Tibial nerve (tissue), 4 donors: ENCODE results near the gene RWDD1. TPM values are rescaled to one million over a fixed set of nuclear protein-coding genes. Genes with fewer than 3 reads are reported as not detected.

Experiments
- DNase-seq, 2 donors: peaks; one replicate each; pipeline ENCODE4 v3.0.0-alpha.2; 2019; ENCODE audit warnings: low spot score in 2 of 2
- H3K27ac ChIP-seq, 4 donors: fragments of 200-600 bp; sonication (generic) in 3 of 4; one replicate each; pipeline ENCODE4 v1.5.1; 2017 to 2019; ENCODE audit warnings: mild to moderate bottlenecking in 1 of 4
- H3K27me3 ChIP-seq, 2 donors: fragments of 200-600 bp; sonication (generic) in 1 of 2; one replicate each; pipeline versions ENCODE4 v1.5.1 to v1.6.0; 2017 to 2019
- H3K36me3 ChIP-seq, 3 donors: fragments of 200-600 bp; sonication (generic); one replicate each; pipeline ENCODE4 v1.5.1; 2018 to 2019
- H3K4me1 ChIP-seq, 4 donors: fragments of 200-600 bp; sonication (generic) in 3 of 4; one replicate each; pipeline ENCODE4 v1.5.1; 2017 to 2019
- H3K4me3 ChIP-seq, 4 donors: fragments of 200-600 bp; sonication (generic) in 3 of 4; one replicate each; pipeline ENCODE4 v1.5.1; 2017 to 2019; ENCODE audit warnings: mild to moderate bottlenecking in 1 of 4, moderate library complexity in 1 of 4
- H3K9me3 ChIP-seq, 4 donors: fragments of 200-600 bp; sonication (generic) in 3 of 4; one replicate each; pipeline ENCODE4 v1.5.1; 2017 to 2019
- CTCF ChIP-seq, 5 experiments: fragments of 200-600 bp in 3 of 5; fragments of 450-650 bp in 2 of 5; sonication (generic) in 3 of 5; IDR thresholded peaks; one replicate each; pipeline ENCODE4 v1.5.1; 2016 to 2019; ENCODE audit warnings: antibody characterized with exemption in 5 of 5, mild to moderate bottlenecking in 3 of 5, moderate library complexity in 2 of 5
- EP300 ChIP-seq, 2 donors: sonication (generic); formaldehyde crosslinking; IDR thresholded peaks; one replicate each; pipeline ENCODE4 v1.6.1; 2017; ENCODE audit warnings: antibody characterized with exemption in 2 of 2, mild to moderate bottlenecking in 1 of 2
- POLR2A ChIP-seq, 2 donors: fragments of 450-650 bp; IDR thresholded peaks; one replicate each; pipeline ENCODE4 v1.6.1; 2017; ENCODE audit warnings: antibody characterized with exemption in 2 of 2, mild to moderate bottlenecking in 2 of 2, moderate library complexity in 2 of 2
- WGBS, 2 donors: methylation state at CpG; one replicate each; pipeline ENCODE4 v1.1.5; 2018; 5-methylcytosine and 5-hydroxymethylcytosine counted together
- total RNA-seq, 4 donors: library from RNA; depleted of rRNA; stranded (reverse); fragments of >200 nt; gene quantifications; one replicate each; pipeline ENCODE4 v1.1.0, GENCODE V29; 2016

RWDD1 gene
- total RNA-seq, 4 donors from 2014 or later = 27.5 to 40.4 (median 35.7) TPM

DNA sequence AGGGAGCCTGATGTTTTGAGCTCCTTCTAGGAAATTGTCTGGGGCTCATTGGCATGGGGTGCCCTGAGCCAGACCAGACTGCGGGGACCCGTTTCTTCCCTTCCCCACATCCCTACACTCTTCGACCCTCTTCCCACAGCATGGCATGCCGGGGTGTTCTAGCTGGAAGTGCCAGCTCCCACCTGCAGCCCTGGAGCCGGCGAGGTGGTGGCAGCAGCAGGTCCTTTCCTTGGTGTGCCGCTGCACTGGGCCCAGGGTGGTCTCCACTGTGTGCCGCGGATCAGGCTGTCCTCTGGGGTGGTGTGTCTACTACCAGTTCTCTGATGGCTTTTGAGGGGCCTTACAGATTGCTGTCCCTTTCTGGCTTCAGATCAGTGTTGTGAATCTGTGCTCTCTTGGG, 7.5 kb upstream of the RWDD1 start:
- WGBS, 2 donors = 91 to 97% methylated on average over 8 to 9 of the region's 9 CpGs
- H3K9me3 ChIP-seq = no peaks in the 10 kb centered on the region
- H3K4me1 ChIP-seq = peaks cover 0 to 4% (median 0%) of the 10 kb centered on the region in 4 donors
- H3K27ac ChIP-seq = no peak overlapping the region
- H3K36me3 ChIP-seq = no peaks in the 10 kb centered on the region
- no peak for TF ChIP-seq POLR2A (IDR thresholded peaks at IDR 0.05)
- TF ChIP-seq EP300 (IDR thresholded peaks at IDR 0.05) = no peak
- TF ChIP-seq CTCF (IDR thresholded peaks at IDR 0.05) = no peak
- no peak overlapping the region for H3K4me3 ChIP-seq
- no peaks in the 10 kb centered on the region for H3K27me3 ChIP-seq
- DNase-seq = no peak

DNA sequence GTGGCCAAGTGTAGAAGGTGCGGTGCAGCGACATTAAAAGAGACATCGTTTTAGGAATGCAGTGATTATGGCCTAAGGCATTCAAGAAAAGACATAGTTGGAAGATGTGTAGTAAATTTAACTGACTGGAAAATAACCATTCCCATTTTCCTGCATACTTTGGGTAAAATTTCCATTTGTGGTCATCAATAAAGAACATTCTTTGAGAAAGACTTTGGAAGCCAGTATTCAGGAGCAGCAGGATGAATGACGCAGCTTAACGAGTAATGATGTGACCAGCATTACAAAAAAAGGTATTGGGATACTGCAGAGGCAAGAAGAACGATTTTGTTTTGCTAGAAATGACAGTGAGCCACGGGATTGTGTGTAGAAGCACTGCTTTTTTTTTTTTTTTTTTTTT, 7.0 kb upstream of the RWDD1 start:
- no peak for DNase-seq
- no peak for TF ChIP-seq CTCF (IDR thresholded peaks at IDR 0.05)
- WGBS, 2 donors = 79 to 83% methylated on average over 7 of the region's 7 CpGs
- Histone ChIP-seq H3K4me3 (no peak overlapping the region), H3K27me3 (no peaks in the 10 kb centered on the region), H3K4me1 (peaks cover 0 to 8% (median 0%) of the 10 kb centered on the region in 4 donors), H3K36me3 (no peaks in the 10 kb centered on the region), H3K27ac (no peak overlapping the region), H3K9me3 (no peaks in the 10 kb centered on the region)

DNA sequence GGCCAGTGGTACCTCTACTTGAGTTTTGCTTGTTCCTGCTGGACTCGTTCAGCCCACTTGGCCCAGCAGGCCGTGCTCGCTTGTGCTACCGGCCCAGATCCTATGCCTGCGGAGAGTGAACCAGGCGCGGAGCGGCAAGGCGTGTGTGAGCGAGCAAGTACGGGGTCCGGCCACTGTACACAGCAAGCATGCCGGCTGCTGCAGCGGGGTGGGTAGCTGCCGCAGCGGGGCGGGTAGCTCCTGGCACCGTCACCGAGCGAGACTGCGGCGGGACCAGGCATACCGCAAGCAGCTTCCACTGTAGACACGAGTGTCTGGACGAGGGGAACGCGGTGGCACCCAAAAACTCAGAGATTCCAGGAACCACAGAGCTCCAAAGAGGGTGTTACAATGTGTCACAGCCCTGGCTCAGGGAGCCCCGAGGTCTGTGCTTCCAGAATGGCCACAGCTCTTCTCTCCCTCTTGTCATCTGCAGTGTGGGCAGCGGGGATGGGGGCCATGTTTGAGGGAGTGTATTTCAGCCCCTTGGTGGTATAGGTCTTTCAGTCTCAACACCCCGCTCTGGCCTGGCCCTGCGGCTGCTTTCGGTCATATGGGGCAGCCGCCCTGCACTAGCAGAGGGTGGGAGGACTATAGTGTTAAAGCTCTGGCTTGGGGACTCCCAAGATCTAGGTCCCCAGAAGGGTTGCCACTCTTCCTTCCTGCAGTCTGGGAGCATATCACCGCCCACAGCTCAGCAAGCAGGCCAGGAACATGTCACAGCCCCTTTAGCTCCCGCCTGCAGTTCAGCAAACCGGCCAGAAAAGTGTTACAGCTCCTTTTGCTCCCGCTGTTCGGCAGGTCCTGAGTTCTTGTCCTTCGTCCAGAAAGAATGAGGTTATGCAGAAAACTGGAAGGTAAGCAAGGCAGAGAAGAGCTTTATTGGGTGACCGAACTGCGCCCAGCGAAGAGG, 6.1 kb upstream of the RWDD1 start:
- TF ChIP-seq EP300 (IDR thresholded peaks at IDR 0.05) (no peak), POLR2A (IDR thresholded peaks at IDR 0.05) (no peak)
- H3K4me3 ChIP-seq = peak overlapping the region; percentile 10 to 43 (median 26)
- no peaks in the 10 kb centered on the region for H3K36me3 ChIP-seq
- no peaks in the 10 kb centered on the region for H3K27me3 ChIP-seq
- H3K27ac ChIP-seq = no peak overlapping the region
- H3K9me3 ChIP-seq = no peaks in the 10 kb centered on the region
- no peak for DNase-seq
- 58 to 59% methylated on average over 24 to 41 of the region's 42 CpGs for WGBS, 2 donors
- H3K4me1 ChIP-seq = peaks cover 0 to 17% (median 4%) of the 10 kb centered on the region in 4 donors

DNA sequence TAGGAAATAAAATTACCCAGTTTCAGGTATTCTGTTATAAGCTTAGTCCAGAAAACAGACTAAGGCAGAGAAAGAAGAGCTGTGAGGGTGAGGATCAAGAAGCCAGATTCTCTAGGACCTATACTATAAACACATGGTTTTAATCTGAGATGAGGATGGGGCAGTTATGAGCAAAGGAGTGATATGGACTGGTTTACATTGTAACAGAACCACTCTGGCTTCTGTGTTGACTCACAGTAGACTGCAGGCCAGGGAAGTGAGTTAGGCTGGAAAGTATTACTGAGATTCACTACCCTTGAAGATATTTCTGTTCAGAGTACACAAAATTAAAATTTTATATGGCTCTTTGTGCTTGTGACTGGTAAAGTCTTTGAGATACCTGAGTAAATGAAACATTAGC, 3.2 kb upstream of the RWDD1 start:
- Histone ChIP-seq H3K27ac (no peak overlapping the region), H3K4me3 (no peak overlapping the region), H3K36me3 (no peaks in the 10 kb centered on the region), H3K27me3 (no peaks in the 10 kb centered on the region), H3K9me3 (no peaks in the 10 kb centered on the region), H3K4me1 (peaks cover 0 to 30% (median 13%) of the 10 kb centered on the region in 4 donors)
- DNase-seq = no peak
- no peak for TF ChIP-seq POLR2A (IDR thresholded peaks at IDR 0.05)
- TF ChIP-seq CTCF (IDR thresholded peaks at IDR 0.05) = no peak
- no peak for TF ChIP-seq EP300 (IDR thresholded peaks at IDR 0.05)

- WGBS, 2 donors = 65 to 71% methylated on average over 7 of the region's 7 CpGs
- DNase-seq = no peak
- H3K27ac ChIP-seq = no peak overlapping the region
- H3K36me3 ChIP-seq = no peaks in the 10 kb centered on the region
- H3K27me3 ChIP-seq = no peaks in the 10 kb centered on the region
- peaks cover 0 to 40% (median 21%) of the 10 kb centered on the region in 4 donors for H3K4me1 ChIP-seq
- no peaks in the 10 kb centered on the region for H3K9me3 ChIP-seq
- no peak overlapping the region for H3K4me3 ChIP-seq
- TF ChIP-seq CTCF (IDR thresholded peaks at IDR 0.05) = no peak
- no peak for TF ChIP-seq EP300 (IDR thresholded peaks at IDR 0.05)
- no peak for TF ChIP-seq POLR2A (IDR thresholded peaks at IDR 0.05)
These were observed 2.2 kb upstream of the RWDD1 start for GRCh38 chr6:116568821-116569755.
